ENCODE measurements around the gene APEX2.

GRCh38 chrX:54979432-54979831 lies 20.7 kb upstream of the APEX2 start:
- TF ChIP-seq POLR2A (IDR thresholded peaks at IDR 0.05) (no peak), CTCF (IDR thresholded peaks at IDR 0.05) (no peak)

All from testis (tissue), 2 donors.